ENCODE results near the gene SLPI. TPM values are rescaled to one million over a fixed set of nuclear protein-coding genes. Genes with fewer than 3 reads are reported as not detected.

The SLPI gene
- total and polyA plus RNA-seq, 2 donors (not counting 3 experiments of a cell fraction or from before 2014, with no cell fraction given): not detected

DNA sequence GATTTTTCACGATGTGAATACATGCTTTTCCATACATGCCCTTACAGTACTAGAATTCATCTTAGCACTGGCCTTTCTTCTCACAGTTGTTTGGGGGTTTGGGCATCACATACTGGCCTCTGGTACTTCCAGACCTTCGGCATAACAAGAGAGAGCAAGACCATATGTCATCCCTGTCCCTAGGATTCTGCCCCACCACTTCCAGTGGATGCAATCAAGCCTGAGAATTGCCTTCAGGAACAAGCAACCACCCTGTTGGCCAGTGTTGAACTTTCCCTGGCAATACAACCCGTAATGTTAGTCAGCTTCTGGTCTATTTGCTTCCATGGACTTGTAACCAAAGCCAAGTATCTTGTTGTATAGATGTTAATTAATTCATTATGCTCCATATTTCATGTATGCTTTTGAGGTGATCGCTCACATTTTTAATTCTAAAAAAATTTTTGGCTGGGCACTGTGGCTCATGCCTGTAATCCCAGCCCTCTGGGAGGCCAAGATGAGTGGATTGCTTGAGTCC is 15.4 kb upstream of the SLPI start:
- ChIA-PET POLR2A (no interaction called here), CTCF (interaction anchor here (2.4 kb wide), 1 partner anchor 24 kb away, joined by 8 read pairs; no protein-coding TSS in a partner anchor)

More for the DNA sequence above, 15.4 kb upstream of the SLPI start:
- Histone ChIP-seq H3K9ac (replicated peaks; ENCODE audit: extremely low read depth, insufficient read depth, low read length) (no peak overlapping the region), H2AFZ (ENCODE audit: low read depth, low read length) (no peak overlapping the region), H4K20me1 (replicated peaks; ENCODE audit: control insufficient read depth, extremely low read depth, insufficient read depth, low read length) (no peaks in the 10 kb centered on the region), H3K4me2 (ENCODE audit: insufficient read depth, low read length) (no peak overlapping the region), H3K27me3 (ENCODE audit: control insufficient read depth in 2 of 2, insufficient read depth in 2 of 2, low read length in 2 of 2) (peaks cover 4 to 26% of the 10 kb centered on the region in 2 experiments), H3K9me1 (replicated peaks; ENCODE audit: control insufficient read depth, extremely low read depth, insufficient read depth, low read length) (no peaks in the 10 kb centered on the region), H3K36me3 (ENCODE audit: control insufficient read depth in 2 of 2, extremely low read depth in 1 of 2, insufficient read depth in 2 of 2, low read length in 2 of 2) (no peaks in the 10 kb centered on the region), H3K27ac (ENCODE audit: insufficient read depth, low read depth, low read length) (no peak overlapping the region), H3K79me2 (ENCODE audit: control insufficient read depth, insufficient read depth, low read length) (no peaks in the 10 kb centered on the region), H3K9me3 (replicated peaks; ENCODE audit: control insufficient read depth, insufficient read depth, low read length) (no peaks in the 10 kb centered on the region), H3K4me3 (replicated peaks in 1 of 3; ENCODE audit: insufficient read depth in 1 of 3, low read depth in 1 of 3, low read length in 3 of 3) (no peak overlapping the region), H3K4me1 (ENCODE audit: control insufficient read depth, extremely low read depth, insufficient read depth, low read length) (no peaks in the 10 kb centered on the region)
- DNase-seq (ENCODE audit: low read depth, low spot score) (no peak), FAIRE-seq (no peak)
- no peak for TF ChIP-seq MYC (IDR thresholded peaks at IDR 0.05; ENCODE audit: low read depth, low read length)
- no peak for TF ChIP-seq EZH2 (IDR thresholded peaks at IDR 0.05; ENCODE audit: borderline replicate concordance, low read depth, low read length, severe bottlenecking)
- TF ChIP-seq, protein P1, sequence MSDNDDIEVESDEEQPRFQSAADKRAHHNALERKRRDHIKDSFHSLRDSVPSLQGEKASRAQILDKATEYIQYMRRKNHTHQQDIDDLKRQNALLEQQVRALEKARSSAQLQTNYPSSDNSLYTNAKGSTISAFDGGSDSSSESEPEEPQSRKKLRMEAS (IDR thresholded peaks at IDR 0.05; ENCODE audit: insufficient read depth, insufficient read length): no peak
- TF ChIP-seq, protein P2, sequence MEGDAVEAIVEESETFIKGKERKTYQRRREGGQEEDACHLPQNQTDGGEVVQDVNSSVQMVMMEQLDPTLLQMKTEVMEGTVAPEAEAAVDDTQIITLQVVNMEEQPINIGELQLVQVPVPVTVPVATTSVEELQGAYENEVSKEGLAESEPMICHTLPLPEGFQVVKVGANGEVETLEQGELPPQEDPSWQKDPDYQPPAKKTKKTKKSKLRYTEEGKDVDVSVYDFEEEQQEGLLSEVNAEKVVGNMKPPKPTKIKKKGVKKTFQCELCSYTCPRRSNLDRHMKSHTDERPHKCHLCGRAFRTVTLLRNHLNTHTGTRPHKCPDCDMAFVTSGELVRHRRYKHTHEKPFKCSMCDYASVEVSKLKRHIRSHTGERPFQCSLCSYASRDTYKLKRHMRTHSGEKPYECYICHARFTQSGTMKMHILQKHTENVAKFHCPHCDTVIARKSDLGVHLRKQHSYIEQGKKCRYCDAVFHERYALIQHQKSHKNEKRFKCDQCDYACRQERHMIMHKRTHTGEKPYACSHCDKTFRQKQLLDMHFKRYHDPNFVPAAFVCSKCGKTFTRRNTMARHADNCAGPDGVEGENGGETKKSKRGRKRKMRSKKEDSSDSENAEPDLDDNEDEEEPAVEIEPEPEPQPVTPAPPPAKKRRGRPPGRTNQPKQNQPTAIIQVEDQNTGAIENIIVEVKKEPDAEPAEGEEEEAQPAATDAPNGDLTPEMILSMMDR (IDR thresholded peaks at IDR 0.05; ENCODE audit: extremely low read depth in 1 of 2, insufficient read depth in 1 of 2, low read depth in 1 of 2, low read length in 2 of 2): no peak
- no peak for TF ChIP-seq POLR2A (IDR thresholded peaks at IDR 0.05; ENCODE audit: low read depth, low read length)
- TF ChIP-seq JUN (IDR thresholded peaks at IDR 0.05; ENCODE audit: borderline replicate concordance, insufficient read depth, insufficient read length, low read depth): no peak
- TF ChIP-seq GATA2 (IDR thresholded peaks at IDR 0.05; ENCODE audit: insufficient read depth, insufficient read length, low read depth, low read length): no peak
- no peak for TF ChIP-seq POLR2AphosphoS5 (IDR thresholded peaks at IDR 0.05; ENCODE audit: insufficient read depth, low read depth, low read length)
- intact Hi-C loops (cut with micrococcal nuclease) (no loop called here), dilution Hi-C loops (cut with MboI; ENCODE audit: extremely low pct_ligation_motif_present, low sequenced_read_pairs) (no loop called here)
- no TSS peak for BruUV-seq (replicated peaks)

All from endothelial cell of umbilical vein (primary cell).